ENCODE results near the gene BSCL2. TPM values are rescaled to one million over a fixed set of nuclear protein-coding genes. Genes with fewer than 3 reads are reported as not detected.

Gene BSCL2
- 10 to 100 TPM; 36.5 to 65.5 TPM for total RNA-seq

DNA sequence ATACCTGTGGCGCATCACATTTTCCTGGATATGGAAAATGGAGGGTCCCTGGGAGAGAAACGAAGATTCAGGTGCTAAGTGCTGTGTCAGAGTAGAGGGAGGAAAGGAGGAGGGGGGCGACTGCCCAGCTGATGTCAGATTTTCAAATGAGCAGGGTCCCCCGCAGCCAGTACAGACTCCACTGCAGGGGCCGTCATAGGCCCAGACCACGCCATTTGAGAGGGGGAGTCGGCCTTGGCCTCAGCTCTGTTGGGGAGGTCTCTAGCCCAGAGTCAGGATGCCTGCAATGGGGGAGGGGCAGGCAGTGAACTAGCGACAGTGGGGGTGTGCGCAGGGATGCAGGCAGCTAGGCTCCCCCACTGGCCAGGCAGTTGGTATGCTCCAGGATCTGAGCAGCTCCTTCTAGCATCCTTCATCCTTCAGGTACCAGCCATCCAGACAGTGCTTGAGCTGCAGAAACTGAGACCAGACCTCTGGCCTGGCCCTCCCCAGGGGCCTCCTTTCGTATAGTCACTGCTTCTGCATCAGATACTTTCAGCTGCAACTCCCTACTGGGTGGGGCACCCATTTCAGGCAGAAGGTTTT lies at the start of gene BSCL2, which contains the start of gene GNG3:
Gene BSCL2, minus strand, starts transcription at position 148 of the 585 bp plus-strand sequence. CDS start 229 bp downstream, outside the sequence.
Gene GNG3, plus strand, starts transcription at position 400 of the 585 bp plus-strand sequence. CDS start 620 bp downstream, outside the sequence.
- no peaks in the 10 kb centered on the region for H3K36me3 ChIP-seq
- no peaks in the 10 kb centered on the region for H3K27me3 ChIP-seq
- DNase-seq = no peak
- H3K27ac ChIP-seq = peak within 1 kb of the TSS; percentile 91
- peak within 1 kb of the TSS; percentile 75 to 95 for H3K9ac ChIP-seq (ENCODE audit: low read depth in 2 of 2, low read length in 2 of 2)
- no peaks in the 10 kb centered on the region for H3K9me3 ChIP-seq
- intact Hi-C loops (cut with DNase I) = no loop called here
- H3K4me3 ChIP-seq = peak within 1 kb of the TSS; percentile 71
- TF ChIP-seq CTCF (IDR thresholded peaks at IDR 0.05) = no peak
- peaks cover 8% of the 10 kb centered on the region for H3K4me1 ChIP-seq

DNA sequence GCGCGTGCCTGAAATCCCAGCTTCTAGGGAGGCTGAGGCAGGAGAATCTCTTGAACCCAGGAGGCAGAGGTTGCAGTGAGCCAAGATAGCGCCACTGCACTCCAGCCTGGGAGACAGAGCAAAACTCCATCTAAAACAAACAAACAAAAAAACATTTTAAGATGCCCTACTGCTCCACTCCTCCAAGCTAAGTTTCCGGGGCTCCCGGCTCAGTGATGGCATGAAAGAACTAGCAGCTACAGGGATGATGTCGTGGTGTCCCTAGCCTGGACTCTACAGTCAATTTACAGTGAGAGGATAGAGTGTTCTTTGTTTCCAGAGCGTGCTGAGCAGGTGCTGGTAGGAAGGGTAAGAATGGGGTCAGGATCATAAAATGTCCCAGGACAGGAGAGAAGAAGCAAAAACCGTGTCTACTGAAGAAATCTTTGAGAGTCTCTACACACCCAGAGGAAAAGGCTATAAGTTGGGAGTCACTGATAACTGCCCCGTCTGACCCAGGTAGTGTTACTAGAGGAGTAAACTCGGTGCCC lies 47.9 kb upstream of the BSCL2 start:
- Histone ChIP-seq H3K4me3 (no peak overlapping the region), H3K27ac (no peak overlapping the region), H3K27me3 (no peaks in the 10 kb centered on the region), H3K4me1 (peaks cover 8% of the 10 kb centered on the region), H3K9me3 (no peaks in the 10 kb centered on the region), H3K9ac (ENCODE audit: low read depth in 2 of 2, low read length in 2 of 2) (peak overlapping the region in 1 of 2 donors; percentile 40), H3K36me3 (no peaks in the 10 kb centered on the region)
- DNase-seq = no peak
- intact Hi-C loops (cut with DNase I) = no loop called here
- no peak for TF ChIP-seq CTCF (IDR thresholded peaks at IDR 0.05)

GRCh38 chr11:62753736-62754603 lies 46.7 kb upstream of the BSCL2 start, which contains the start of gene ZBTB3:
Gene ZBTB3 (minus strand): TSS chr11:62754160. CDS start chr11:62753664, 496 bp downstream.
- Histone ChIP-seq H3K27ac (peak within 1 kb of the TSS; percentile 92), H3K27me3 (no peaks in the 10 kb centered on the region), H3K9ac (ENCODE audit: low read depth in 2 of 2, low read length in 2 of 2) (peak within 1 kb of the TSS; percentile 79 to 86), H3K4me3 (peak within 1 kb of the TSS; percentile 57), H3K9me3 (no peaks in the 10 kb centered on the region), H3K4me1 (peaks cover 8% of the 10 kb centered on the region), H3K36me3 (no peaks in the 10 kb centered on the region)
- TF ChIP-seq CTCF (IDR thresholded peaks at IDR 0.05) = no peak
- DNase-seq = peak; percentile 99
- intact Hi-C loops (cut with DNase I) = no loop called here

DNA sequence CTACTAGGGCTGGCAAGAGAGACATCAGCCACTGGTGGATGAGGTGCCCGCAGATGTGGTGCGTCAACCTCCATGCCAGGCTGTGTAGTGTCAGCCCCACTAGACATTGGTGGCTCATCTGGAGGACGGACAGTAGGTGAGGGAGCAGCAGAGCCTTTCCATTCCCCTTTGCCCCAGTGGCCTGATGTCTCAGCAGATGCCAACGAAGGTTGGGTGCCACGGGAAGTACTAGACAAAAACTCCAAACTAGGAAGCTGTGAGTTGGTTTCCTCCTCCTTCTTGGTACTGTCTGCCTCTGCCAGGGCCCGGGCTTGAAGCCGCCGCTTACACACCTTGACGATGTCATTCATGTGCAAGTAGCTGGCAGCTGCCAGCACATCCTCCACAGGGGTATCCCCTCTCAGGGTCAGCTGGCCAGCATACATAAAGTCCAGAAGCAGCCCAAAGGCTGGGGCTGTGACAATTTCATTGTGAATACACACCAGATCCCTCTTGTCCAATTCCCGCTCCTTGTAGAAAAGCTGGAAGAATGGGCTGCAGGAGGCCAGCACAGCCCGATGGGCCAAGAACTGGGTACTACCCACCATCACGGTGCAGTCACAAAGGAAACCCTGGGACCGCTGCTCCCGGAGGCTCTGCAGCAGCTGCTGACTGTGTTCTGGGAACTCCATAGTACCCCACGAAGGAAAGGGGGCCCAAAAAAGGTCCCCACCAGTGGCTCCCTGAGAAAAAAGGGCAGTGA lies 45.9 kb upstream of the BSCL2 start:
- Histone ChIP-seq H3K27me3 (no peaks in the 10 kb centered on the region), H3K9me3 (no peaks in the 10 kb centered on the region), H3K36me3 (no peaks in the 10 kb centered on the region), H3K9ac (ENCODE audit: low read depth in 2 of 2, low read length in 2 of 2) (peak overlapping the region; percentile 61 to 86), H3K27ac (peak overlapping the region; percentile 92), H3K4me1 (peaks cover 8% of the 10 kb centered on the region), H3K4me3 (peak overlapping the region; percentile 57)
- TF ChIP-seq CTCF (IDR thresholded peaks at IDR 0.05) = no peak
- peak; percentile 25 for DNase-seq
- intact Hi-C loops (cut with DNase I) = no loop called here

All from colonic mucosa (tissue), 4 donors.